NCI-H2227 (cell line): Measurements from ENCODE around the gene MACROD2.

Experiments used
- DNase-seq: peaks from one replicate; lab custom pipeline; 2025; ENCODE audit not compliant: unreplicated experiment; lab: John Stamatoyannopoulos, UW

MACROD2 gene

DNA sequence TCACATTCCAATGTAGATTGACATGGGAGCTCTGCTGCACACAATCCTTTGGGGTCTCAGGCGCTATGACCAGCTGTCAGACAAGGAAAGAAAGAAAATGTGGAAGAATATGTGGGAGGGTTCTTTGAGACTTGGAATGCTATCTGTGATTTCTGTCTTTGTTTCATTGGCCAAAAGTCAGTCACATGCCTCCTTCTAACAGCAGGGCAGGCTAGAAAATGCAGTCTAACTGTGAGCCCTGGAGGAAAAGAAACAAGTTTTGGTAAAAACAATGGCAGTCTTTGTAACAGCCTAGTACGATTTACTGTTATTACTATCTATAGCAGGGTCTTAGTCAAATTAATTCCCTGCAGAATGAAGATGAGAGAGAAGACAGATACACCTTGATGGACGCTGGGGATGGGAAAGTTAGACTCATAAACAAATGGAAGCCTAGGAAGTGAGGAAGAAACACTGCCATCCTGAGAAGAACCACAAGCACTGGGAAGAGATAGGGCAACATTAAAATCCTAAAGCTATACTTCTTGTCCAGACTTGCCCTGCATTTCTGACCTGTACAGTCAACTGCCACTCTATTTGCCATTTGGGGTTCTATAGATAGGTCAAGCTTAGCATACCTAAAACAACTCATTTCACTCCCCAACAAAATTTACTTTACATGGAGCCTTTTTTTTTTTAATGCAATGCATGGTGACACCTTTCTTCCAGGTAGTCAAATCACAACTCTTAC is 1744.9 kb downstream of the MACROD2 start:
- no peak for DNase-seq

DNA sequence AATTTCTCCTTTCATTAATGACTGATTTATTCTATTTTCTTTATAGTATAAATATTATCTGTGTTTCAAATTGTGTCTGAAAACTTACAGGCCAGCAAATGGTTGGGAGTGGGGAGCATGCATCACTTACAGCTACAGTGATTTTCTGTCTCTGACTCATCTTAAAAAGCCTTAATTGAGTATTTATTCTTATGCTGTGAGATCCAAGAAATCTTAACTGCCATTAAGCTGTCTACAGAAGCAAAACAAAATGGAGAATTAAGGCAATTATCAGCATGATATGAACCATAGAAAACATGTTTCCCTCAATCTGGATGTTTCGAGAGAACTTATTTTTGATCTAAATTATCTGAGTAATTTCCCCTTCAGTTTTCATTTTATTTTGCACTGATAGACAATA is 1746.8 kb downstream of the MACROD2 start:
- DNase-seq, result no peak

DNA sequence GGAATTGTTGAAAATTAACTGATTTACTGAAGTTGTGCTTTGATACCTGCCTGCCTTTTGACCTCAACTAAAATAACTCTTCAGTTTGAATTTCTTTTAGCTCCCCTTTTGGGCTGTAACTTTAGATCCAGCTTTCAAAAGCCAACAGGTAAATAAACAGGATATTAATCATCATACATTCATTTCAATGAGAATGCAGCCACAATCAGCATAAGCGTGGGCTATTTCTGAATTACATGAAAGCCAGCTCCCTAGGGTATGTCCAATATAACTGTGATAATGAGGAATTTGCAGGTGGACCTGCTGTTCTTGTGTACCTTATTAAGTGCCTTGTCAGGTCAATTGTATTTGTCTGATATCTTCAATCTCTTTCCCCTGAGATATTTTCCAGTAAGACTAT is 1747.3 kb downstream of the MACROD2 start:
- no peak for DNase-seq

DNA sequence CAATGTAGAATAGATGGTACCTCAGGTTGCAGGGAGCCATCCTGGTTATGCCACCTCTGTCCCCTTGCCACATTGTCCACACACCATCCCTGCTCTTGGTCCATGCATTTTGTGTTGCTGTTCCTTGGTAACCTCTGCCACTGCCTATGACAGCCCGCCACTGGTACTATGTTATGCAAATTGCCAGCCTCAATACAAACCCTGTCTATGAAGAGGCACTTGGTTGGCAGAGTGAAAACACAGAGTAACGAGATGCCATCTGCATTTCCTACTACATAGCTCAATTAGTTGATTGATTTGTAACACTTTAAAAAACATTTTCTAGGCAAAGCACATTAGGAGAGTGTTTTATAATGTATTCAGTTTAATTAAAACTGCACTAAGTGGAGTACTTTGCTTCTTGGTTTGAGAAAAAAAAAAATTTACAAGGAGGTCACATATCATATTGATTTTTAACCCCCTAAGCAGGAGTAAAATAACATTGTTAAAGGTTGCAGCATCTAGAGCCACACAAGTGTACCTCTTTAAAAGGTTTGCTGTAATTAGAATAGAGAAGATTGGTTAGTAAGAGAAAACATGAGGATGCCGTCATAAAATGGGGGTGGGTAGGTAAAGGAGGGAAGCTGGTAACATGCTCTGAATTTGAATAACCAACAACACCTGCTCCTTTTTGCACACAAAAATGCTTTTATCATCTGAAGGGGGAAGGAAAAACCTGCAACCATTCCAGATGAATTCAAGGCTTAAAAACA is 1760.9 kb downstream of the MACROD2 start:
- no peak for DNase-seq

DNA sequence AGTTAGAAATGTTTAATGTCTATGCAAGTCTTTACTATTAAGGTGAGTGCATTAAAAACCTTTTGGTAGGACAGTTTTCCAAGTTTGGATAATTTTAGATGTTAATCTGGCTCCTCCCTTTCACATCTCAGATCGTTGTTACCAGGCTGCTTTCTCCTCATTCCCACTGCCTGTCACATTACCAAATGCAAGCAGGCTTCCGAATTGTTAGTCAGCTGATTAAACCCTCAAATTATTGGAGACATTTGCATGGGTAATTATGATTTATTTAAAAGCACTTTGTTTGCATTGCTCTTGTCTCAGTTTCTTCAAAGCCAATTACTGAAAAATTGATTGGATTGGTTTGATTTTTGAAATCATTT is 1761.4 kb downstream of the MACROD2 start:
- no peak for DNase-seq

DNA sequence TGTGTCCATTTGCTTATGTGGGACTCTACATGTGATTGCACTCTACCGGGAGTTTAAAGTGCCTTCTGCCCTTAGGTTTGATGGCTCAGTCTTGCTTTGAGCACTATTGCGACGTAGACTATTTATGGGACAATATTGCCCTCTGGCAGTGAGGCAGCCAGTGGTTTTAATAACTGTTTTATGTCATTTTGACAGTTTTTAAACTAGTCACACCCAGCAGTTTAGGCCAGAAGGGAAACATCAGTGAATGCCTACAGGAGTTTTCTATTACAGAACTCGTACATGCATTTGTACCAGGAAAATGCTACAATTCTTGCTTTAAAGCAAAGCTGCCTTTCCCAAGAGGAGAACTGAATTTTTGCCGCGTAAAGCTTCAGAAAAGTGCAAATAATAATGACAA is 1764.3 kb downstream of the MACROD2 start:
- peak; percentile 22 for DNase-seq

DNA sequence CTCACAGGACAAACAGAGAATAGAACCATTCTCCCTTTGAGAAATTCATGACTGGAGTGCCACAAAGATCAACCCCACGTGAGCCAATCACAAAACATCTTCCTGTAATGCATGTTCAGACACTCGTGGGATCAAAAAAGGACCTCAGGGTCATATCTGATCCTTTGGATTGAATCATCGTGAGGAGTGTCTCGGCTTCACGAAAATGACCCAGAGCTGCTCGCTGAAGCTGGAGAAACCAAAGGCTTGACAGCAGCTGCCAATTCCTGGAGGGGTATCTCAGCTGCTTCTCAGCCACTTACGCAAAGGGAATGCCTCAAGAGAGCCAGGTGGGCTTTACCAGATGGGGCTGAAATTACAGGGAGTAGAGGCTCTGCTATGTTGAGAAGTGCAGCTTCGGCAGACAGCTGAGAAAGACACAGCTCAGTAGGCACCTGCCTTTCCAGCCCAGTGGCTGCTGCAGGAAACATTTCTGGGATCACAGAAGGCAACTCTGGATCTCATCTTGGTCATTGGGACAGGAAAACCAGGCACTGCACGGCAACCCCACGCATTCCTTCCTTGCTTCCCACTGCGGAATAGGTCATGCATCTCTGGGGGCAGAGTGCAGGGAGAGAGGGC is 1764.8 kb downstream of the MACROD2 start:
- peak; percentile 78 for DNase-seq

DNA sequence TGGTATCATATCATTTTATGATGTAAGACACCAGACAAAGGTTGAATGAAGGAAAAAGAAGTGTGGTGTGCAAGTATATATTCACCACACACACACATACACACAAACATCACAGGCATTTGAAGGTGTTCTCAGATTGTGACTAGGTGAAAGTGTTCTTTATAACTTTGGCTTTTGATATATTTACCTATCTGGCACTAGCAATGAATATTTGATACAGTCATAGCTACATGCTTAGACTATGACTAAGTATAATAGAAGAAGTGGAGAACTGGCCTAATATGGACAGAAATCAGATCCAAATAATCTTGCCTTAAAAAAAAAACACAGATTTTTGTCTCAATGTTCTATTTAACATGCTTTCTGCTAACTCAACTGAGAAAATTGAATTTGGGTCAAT is 1768.0 kb downstream of the MACROD2 start:
- no peak for DNase-seq

DNA sequence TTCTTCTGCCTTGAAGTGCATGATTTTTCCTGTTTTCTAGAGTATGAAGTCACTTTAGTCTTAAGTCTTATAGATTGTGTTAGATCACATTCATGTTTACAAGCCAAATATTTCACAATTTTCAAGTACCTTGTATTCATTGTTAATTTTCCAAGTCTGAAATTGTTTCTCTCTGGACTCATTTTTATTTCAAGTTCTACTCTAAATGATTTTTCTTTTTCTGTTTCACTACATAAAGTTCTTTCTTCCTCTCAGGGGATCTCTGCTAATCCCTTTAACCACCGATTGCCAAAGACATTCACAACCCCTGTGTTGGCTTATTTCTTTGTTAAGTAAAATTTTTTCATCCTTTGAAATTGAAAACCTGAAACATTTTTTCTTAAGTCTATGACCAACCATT is 1772.3 kb downstream of the MACROD2 start:
- DNase-seq, result no peak

DNA sequence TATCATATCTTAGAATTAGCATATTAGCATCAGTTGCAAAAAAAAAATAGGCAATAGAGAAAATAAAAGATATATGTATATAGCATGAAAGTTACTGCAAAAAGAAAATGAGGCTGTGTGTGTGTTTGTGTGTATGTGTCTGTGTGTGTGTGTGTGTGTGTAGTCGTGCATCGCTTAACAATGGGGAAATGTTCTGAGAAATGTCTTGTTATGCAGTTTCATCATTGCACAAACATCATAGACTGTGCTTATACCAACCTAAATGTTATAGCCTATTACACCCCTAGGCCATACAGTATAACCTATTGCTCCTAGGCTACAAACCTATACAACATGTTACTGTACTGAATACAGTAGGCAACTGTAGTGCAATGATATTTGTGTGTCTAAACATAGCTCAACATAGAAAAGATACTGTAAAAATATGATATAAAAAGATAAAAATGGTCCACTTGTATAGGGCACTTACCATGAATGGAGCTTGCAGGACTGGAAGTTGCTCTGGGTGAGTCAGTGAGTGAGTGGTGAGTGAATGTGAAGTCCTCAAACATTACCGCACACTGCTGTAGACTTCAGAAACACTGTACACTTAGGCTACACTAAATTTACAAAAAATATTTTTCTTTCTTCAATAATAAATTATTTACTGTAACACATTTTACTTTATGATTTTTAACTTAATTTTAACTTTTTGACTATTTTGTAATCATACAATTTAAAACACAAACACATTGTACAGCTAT is 1772.9 kb downstream of the MACROD2 start:
- DNase-seq, result no peak

DNA sequence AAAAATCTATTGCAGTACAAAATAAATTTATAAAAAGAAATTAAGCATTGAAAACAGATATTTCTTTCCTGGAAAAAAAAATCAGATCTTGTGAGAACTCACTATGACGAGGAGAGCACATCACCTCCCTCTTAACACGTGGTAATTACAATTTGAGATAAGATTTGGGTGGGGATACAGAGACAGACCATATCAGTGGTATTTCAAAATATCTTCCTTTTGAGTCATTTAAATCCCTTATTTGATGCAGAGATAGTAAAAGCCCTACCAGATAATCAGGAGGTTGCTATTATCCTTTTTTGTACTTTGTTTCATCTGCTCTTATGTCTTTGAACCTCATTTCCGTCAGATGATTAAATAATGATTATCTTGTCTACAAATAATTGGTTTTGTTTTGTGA is 1777.5 kb downstream of the MACROD2 start:
- DNase-seq, result no peak

DNA sequence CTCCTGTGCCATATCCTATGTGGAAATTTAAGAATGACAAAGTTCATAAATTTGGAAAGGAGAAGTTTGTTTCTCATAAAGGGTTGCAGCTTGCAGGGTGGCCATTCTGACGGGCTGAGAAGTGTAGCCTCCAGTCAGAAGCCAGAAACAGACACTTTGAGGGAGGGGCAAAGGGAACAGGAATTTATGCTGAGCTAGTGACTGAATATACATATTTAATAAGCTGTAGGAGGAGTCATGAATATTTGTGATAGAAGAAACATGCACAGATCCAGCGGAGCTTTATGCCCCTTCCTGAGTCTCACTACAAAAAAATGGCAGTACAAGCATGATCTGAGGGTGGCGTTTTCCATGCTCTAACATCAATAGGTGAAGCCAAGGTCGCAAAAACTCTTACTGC is 1779.6 kb downstream of the MACROD2 start:
- no peak for DNase-seq

DNA sequence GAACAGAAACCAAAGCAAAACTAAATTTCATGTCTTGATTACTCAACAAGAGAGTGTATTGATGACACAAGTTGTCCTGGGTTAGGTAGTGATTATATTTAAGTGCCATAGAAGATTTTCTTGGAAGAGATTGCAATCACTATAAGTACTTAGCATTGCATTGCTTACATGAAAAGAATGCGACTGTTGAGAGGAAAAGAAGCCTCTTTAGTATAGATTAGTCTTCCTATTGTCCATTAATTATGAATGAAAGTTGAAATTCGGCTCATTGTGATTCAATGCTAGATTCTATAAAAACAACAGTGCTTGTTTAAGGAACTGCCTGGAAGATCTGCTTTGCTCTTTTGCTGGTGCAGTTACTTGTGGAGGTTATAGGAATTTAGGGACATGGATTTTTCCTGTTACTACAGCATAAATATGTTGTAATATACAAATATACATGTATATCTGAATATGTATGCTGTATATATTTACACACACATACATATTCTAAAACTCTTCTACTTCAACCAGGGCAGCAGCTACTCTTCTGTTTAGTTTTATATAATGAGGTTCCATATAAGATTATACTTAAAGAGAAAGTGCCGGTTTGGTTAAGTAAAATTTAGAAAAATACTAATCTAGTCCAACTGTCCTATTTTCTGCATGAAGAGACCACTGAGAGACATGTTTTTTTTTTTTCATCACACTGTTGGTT is 1781.6 kb downstream of the MACROD2 start:
- DNase-seq, result no peak

DNA sequence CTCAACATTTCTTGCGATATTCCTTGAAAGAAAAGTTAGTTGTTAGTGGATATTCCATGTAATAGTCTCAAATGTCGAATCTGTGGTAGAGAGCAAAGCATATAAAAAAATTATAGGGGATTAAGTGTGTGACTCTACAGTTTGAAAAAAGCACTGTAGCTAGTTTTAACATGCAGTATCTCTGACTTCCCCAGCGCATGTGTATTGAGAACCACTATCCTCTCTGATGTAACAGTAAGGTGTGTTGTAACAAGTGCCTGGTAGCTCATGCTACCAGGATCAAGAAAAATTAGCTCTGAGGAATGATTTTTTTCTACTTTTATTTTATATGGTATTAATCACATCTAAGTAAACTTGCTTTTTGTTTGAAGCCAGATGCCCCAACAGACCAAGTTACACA is 1788.7 kb downstream of the MACROD2 start:
- DNase-seq, result no peak

DNA sequence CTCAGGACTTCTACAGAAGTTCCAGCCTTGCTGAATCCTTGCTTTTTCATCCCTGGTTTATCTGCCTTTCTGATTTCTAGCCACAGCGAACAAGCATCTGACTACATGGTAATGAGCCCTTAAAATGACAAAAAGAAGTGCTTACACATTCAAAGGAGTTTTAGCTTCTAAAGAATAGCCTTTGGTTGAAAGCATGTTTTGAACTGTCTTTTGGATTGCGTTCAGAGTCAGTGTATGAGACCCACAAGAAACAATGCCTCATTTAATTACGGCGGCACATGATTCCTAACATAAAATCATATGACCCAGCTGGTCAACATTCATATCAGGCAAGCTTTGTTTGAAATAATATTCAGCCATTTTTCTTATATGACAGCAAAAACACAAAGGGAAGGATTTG is 1793.8 kb downstream of the MACROD2 start:
- DNase-seq, result no peak

DNA sequence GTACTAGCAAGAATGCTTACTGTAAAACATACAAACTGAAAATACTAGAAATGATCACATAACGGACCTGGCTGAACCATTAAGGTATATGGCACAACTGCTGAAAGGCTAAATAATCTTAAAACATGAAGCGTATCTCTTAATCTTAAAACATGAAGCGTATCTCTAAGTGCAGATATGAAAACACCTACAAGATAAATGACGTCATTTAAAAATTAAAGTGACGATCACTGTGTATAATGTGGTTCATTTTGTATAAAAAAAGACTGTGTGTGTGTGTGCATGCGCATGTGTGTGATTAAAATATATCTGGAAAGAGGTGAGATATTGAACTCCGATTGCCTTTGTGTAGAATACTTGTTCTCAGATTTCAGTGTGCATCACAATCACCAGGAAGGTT is 1797.5 kb downstream of the MACROD2 start:
- DNase-seq, result no peak

DNA sequence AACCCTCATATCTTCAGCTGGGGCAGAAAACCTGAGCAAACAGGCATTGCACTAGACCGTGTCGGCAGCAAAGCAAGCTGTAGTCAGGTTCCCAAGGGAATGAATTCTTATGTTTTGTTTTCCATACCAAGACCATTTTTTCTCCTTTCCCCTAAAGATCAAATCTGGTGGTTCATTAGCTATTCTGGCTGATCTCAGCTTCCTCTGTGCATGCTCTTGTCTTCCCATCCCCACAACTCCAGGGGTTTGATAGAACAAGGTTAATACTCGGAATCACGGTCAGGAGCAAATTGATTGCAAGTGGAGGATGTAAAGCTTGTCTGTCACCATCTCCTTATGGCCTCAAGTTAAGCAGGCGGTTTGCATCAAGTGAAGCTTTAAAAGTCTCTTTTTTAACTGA is 1799.1 kb downstream of the MACROD2 start:
- DNase-seq, result no peak

DNA sequence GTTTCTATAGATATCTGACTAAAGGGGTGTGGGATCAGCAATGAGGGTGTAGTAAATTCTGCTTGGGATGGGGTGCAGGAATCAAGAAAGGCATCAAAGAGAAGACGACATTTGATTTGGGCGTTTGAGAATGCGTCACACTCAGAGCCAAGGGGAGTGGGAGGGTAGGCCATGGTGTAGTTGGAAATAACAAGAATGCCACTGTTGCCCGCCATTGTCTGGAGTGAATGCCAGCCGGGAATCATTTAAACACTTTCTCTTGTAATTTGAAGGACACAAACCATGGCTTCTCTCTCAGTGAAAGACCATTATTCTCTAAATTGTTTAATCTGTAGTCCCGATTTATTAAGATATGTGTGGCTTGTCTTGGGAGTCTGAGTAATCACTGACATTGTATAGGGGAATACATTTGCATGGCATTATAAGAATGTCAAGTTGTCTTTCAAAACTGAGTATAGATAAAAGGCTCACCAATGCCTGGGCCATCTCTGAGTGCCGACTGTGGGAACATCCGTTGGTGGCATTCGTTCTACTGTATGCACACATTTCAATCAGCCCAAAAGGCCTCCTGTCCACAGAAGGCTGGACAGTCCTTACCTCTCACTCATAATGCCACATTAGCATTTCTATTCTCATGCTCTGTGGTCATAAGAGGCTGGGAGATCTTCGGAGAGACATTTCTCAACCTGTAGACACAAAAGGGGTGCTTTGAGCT is 1800.1 kb downstream of the MACROD2 start:
- DNase-seq, result no peak

DNA sequence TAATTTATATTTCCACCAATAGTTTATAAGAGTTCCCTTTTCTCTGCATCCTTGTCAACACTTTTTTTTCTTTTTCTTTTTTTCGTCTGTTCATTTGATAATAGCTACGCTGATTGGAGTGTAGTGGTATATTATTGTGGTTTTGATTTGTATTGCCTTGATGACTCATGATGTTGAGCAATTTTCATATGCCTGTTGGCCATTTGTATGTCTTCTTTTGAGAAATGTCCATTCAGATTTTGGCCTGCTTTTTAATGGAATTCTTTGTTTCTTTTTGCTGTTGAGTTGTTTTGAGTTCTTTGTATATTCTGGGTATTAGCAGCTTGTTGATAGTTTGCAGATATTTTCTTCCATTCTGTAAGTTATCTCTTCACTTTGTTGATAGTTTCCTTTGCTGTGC is 1804.6 kb downstream of the MACROD2 start:
- no peak for DNase-seq

DNA sequence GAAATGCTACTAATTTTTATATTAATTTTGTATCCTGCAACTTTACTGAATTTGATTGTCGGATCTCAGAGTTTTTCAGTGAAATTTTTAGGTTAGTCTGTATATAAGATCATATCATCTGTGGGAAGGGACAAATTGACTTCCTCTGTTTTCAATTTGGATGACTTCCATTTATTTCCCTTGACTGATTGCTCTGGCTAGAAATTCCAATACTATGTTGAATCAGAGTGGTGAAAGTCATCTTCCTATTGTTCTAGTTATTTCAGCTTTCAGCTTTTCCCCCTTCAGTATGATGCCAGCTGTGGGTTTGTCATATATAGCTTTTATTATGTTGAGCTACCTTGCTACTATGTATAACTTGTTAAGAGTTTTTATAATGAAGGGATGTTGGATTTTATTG is 1806.7 kb downstream of the MACROD2 start:
- no peak for DNase-seq
